ENCODE measurements around the gene SF3B2. TPM values are rescaled to one million over a fixed set of nuclear protein-coding genes. Genes with fewer than 3 reads are reported as not detected.
"Not testable (repeated sequence)": the region's sequence is repeated elsewhere in the genome, so short reads cannot be mapped to it uniquely, and the experiment has no call there.

Gene SF3B2
- total RNA-seq, 6 donors from 2014 or later: 142 to 193 (median 173) TPM

DNA sequence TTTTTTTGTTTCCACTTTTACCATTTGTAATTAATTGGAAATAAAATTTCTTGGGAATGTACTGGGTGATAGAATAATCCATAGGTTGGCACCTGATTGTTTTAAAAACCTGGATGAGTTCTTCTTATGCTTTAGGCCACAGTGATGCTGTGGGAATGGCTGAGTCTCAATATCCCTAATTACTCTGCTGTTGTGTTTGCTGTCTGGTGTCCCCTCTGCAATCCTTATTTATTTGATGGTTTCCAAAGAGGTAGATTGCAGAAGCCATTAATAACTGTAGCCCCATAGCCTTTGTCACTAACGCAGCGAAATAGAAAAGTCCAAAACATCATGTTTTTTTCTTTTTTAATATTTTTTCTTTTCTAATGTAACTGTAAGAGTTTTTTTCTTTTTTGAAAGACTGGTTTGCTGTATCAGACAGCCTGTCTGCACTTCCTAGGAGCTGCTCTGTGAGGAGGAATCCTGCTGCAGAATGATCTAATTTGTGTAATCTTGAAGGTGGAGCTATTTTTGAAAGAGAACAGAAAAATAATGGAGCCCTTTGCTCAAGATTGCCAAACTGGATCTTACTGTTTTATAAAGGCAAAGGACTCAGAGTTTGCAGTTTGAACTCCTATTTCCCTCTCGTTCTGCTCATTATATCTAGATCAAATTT is 32.8 kb downstream of the SF3B2 start:
- WGBS, 2 donors: 84 to 96% methylated on average over 3 of the region's 3 CpGs
- TF ChIP-seq POLR2AphosphoS5 (IDR thresholded peaks at IDR 0.05) (no peak), POLR2A (IDR thresholded peaks at IDR 0.05) (no peak), EP300 (IDR thresholded peaks at IDR 0.05) (no peak)
- TF ChIP-seq, protein P1, sequence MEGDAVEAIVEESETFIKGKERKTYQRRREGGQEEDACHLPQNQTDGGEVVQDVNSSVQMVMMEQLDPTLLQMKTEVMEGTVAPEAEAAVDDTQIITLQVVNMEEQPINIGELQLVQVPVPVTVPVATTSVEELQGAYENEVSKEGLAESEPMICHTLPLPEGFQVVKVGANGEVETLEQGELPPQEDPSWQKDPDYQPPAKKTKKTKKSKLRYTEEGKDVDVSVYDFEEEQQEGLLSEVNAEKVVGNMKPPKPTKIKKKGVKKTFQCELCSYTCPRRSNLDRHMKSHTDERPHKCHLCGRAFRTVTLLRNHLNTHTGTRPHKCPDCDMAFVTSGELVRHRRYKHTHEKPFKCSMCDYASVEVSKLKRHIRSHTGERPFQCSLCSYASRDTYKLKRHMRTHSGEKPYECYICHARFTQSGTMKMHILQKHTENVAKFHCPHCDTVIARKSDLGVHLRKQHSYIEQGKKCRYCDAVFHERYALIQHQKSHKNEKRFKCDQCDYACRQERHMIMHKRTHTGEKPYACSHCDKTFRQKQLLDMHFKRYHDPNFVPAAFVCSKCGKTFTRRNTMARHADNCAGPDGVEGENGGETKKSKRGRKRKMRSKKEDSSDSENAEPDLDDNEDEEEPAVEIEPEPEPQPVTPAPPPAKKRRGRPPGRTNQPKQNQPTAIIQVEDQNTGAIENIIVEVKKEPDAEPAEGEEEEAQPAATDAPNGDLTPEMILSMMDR (IDR thresholded peaks at IDR 0.05): no peak
- no peak overlapping the region for H3K27ac ChIP-seq
- H3K4me1 ChIP-seq: peaks cover 42 to 49% (median 46%) of the 10 kb centered on the region in 4 donors
- H3K4me3 ChIP-seq: no peak overlapping the region
- H3K36me3 ChIP-seq: no peaks in the 10 kb centered on the region
- DNase-seq: no peak
- no peaks in the 10 kb centered on the region for H3K27me3 ChIP-seq
- H3K9me3 ChIP-seq: no peaks in the 10 kb centered on the region
- ATAC-seq (ENCODE audit: low FRiP score in 2 of 2): no peak

DNA sequence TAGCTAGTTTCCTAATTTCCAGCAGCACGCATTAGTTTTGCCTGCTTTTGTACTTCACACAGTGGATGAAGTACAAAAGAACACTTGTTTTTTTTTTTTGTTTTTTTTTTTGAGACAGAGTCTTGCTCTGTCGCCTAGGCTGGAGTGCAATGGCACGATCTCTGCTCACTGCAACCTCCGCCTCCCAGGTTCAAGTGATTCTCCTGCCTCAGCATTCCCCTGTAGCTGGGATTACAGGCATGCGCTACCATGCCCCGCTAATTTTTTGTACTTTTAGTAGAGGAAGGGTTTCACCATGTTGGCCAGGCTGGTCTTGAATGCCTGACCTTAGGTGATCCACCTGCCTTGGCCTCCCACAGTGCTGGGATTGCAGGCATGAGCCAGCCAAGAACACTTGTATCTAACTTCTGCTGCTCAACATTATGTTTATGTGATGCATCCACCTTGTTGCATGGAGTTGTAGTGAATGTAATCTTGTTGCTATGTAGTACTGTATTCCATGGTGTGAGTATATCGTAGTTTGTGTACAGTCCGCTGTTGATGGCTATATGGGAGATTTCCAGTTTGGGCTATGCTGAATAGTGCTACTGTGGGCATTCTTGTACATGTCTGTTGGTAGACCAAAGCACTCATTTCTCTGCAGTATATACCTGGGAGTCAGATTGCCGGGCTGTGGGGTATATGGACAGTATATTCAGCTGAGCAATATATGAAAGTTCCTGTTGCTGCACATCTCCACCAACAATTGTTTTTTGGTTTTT is 35.2 kb downstream of the SF3B2 start:
- Histone ChIP-seq H3K27ac (no peak overlapping the region), H3K9me3 (no peaks in the 10 kb centered on the region), H3K27me3 (no peaks in the 10 kb centered on the region), H3K4me1 (peaks cover 19 to 25% (median 23%) of the 10 kb centered on the region in 4 donors), H3K4me3 (no peak overlapping the region), H3K36me3 (no peaks in the 10 kb centered on the region)
- ATAC-seq (ENCODE audit: low FRiP score in 2 of 2): no peak
- 88 to 93% methylated on average over 9 of the region's 9 CpGs for WGBS, 2 donors
- no peak for DNase-seq
- TF ChIP-seq, protein P1 (IDR thresholded peaks at IDR 0.05): no peak
- TF ChIP-seq POLR2AphosphoS5 (IDR thresholded peaks at IDR 0.05) (no peak), EP300 (IDR thresholded peaks at IDR 0.05) (no peak), POLR2A (IDR thresholded peaks at IDR 0.05) (no peak)

DNA sequence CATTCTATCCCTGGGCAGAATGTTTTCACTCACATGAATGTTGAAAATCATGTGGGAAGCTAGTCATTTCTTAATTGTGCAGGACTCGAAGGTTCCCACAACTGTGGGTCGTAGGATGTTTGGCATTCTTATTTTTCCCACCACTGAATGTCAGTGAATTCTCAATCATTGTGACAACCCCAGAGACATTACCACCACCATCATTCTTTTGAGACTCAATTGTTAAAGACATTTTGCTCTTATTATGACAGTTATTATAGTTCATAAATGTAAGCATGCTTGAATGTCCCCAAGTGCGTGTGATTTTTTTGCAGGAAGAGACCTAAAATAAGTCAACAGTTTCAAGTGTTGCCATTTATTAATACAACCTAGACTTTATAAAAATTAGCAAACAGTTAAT is 36.9 kb downstream of the SF3B2 start:
- Histone ChIP-seq H3K4me1 (peaks cover 3 to 7% (median 5%) of the 10 kb centered on the region in 4 donors), H3K4me3 (no peak overlapping the region), H3K27me3 (no peaks in the 10 kb centered on the region), H3K36me3 (no peaks in the 10 kb centered on the region), H3K9me3 (no peaks in the 10 kb centered on the region), H3K27ac (no peak overlapping the region)
- TF ChIP-seq POLR2A (IDR thresholded peaks at IDR 0.05) (no peak), POLR2AphosphoS5 (IDR thresholded peaks at IDR 0.05) (no peak), EP300 (IDR thresholded peaks at IDR 0.05) (no peak)
- TF ChIP-seq, protein P1 (IDR thresholded peaks at IDR 0.05): no peak
- WGBS, 2 donors: 84 to 91% methylated on average over 3 of the region's 3 CpGs
- ATAC-seq (ENCODE audit: low FRiP score in 2 of 2) (no peak), DNase-seq (no peak)

DNA sequence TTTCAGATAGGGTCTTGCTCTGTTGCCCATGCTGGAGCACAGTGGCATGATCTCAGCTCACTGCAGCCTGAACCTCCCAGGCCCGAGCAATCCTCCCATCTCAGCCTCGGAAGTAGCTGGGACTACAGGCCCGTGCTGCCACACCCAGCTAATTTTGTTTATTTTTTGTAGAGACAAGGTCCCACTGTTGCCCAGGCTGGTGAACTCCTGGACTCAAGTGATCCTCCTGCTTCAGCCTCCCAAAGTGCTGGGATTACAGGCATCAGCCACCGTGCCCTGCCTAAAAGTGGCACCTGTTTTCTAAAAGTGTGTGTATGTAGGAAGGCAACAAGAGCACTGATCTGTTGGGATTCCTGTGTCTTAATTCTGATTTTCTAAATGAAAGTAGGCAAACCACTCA is 38.1 kb downstream of the SF3B2 start:
- H3K9me3 ChIP-seq: no peaks in the 10 kb centered on the region
- WGBS, 2 donors: 90 to 98% methylated on average over 4 of the region's 4 CpGs
- no peaks in the 10 kb centered on the region for H3K4me1 ChIP-seq
- no peaks in the 10 kb centered on the region for H3K36me3 ChIP-seq
- no peaks in the 10 kb centered on the region for H3K27me3 ChIP-seq
- no peak overlapping the region for H3K4me3 ChIP-seq
- no peak for DNase-seq
- H3K27ac ChIP-seq: no peak overlapping the region
- ATAC-seq (ENCODE audit: low FRiP score in 2 of 2): no peak
- no peak for TF ChIP-seq POLR2A (IDR thresholded peaks at IDR 0.05)
- TF ChIP-seq, protein P1 (IDR thresholded peaks at IDR 0.05): no peak
- TF ChIP-seq EP300 (IDR thresholded peaks at IDR 0.05): no peak

GRCh38 chr11:66092125-66092524 is 40.0 kb downstream of the SF3B2 start:
- not testable (repeated sequence) for H3K27me3 ChIP-seq; H3K36me3 ChIP-seq; H3K27ac ChIP-seq; H3K4me3 ChIP-seq; ATAC-seq (ENCODE audit: low FRiP score in 2 of 2); H3K9me3 ChIP-seq; DNase-seq; H3K4me1 ChIP-seq
- 89 to 91% methylated on average over 2 of the region's 2 CpGs for WGBS, 2 donors

- H3K27ac ChIP-seq: peak overlapping the region in 1 of 4 donors; percentile 59
- not testable (repeated sequence) for DNase-seq; H3K36me3 ChIP-seq; H3K9me3 ChIP-seq; H3K27me3 ChIP-seq; H3K4me3 ChIP-seq; ATAC-seq (ENCODE audit: low FRiP score in 2 of 2)
- WGBS, 2 donors: 64 to 95% methylated on average over 8 to 10 of the region's 10 CpGs
- H3K4me1 ChIP-seq: peaks cover 18 to 28% (median 23%) of the 10 kb centered on the region in 4 donors
Measured at GRCh38 chr11:66099746-66100145, 47.6 kb downstream of the SF3B2 start.

All from upper lobe of left lung (tissue), 6 donors.